HPDE6-E6E7 (cell line): Measurements from ENCODE around the gene ANKS1B.
A peak's percentile ranks its signal among the peaks of the same experiment; 100 is the strongest.

Experiments
- DNase-seq: peaks from one replicate; pipeline ENCODE4 v3.0.0; 2011; ENCODE audit warnings: missing footprints; ENCODE audit errors: extremely low spot score

Gene ANKS1B

DNA sequence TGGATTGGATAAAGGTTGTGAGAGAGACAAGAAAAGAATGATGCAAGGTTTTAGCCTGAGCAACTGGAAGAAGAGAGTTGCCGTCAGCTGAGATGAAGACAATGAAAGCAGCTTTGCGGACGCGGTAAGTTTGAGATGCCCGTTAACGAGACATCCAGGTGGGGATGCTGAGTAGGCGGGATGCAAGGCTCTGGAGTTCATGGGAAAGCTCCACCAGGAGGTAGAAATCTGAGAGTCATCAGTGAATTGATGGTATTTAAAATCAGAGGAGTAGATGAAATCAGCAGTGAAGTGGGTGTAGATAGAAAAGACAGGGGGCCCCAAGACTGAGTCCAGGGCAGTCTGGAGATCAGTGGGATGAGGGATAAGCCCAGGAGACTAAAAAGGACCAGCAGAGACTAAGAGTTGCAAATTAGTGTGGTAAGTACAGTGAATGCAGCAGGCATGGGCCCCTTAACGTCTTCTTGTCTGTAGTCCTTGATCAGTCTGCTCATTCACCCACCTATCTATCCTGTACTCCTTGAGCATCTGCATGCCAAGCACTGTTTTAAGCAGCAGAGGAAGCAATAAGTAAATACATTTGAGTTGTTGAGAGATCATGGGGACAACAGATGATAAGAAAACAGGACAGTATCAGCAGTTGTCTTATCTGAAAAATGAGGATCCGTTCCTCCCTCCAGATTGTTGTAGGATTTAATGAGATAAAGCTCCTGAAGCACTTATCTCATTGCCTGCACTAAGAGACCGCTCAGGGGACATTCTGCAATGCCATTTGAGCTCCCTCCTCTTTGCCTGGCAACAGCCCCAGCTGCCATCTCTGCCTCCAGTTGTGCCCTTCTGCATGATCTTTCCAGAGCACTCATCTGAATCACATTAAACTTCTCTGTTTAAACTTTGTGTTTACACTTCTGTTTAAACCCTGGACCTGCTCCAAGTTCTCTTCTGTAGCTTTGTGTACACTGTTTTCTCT lies 1248.1 kb downstream of the ANKS1B start:
- no peak for DNase-seq

- no peak for DNase-seq
Observed at GRCh38 chr12:98735821-98736220, 1248.9 kb downstream of the ANKS1B start.

- DNase-seq = no peak
Observed at GRCh38 chr12:98733667-98734350, 1250.9 kb downstream of the ANKS1B start.

DNA sequence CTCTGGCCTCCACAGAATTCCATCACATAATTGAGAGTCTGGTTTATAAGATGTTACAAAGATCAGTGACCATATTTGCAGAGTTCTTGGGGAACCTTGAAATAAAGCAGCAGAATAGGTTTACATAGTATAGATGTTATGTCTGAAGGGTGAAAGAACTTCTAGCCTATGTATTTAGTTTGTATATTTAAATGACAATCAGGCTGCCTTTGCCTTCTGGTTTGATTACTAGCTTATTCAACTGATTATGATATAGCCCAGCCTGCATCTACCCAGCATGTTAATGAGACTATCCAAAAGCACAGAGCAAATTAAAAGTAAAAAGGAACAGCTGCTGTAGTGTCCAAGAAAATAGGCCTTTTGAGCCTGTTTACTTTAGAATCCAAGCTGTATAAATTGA lies 1254.3 kb downstream of the ANKS1B start:
- DNase-seq = no peak

DNA sequence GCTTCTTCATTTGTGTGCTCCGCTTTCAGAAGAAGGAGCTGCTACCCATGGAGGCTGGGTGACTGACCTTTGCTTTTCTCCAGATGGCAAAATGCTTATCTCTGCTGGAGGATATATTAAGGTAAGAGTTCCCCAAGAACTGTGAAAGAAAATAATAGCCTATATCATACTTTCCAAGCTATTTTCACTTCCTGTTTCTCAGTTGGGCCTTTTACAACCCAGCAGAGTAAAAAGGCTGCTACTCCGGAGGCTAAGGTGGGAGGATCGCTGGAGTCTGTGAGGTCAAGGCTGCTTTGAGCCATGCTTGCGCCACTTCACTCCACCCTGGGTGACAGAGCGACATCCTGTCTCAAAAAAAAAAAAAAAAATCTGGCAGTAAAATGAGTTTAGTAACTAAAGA lies 1257.5 kb downstream of the ANKS1B start:
- DNase-seq = no peak

DNA sequence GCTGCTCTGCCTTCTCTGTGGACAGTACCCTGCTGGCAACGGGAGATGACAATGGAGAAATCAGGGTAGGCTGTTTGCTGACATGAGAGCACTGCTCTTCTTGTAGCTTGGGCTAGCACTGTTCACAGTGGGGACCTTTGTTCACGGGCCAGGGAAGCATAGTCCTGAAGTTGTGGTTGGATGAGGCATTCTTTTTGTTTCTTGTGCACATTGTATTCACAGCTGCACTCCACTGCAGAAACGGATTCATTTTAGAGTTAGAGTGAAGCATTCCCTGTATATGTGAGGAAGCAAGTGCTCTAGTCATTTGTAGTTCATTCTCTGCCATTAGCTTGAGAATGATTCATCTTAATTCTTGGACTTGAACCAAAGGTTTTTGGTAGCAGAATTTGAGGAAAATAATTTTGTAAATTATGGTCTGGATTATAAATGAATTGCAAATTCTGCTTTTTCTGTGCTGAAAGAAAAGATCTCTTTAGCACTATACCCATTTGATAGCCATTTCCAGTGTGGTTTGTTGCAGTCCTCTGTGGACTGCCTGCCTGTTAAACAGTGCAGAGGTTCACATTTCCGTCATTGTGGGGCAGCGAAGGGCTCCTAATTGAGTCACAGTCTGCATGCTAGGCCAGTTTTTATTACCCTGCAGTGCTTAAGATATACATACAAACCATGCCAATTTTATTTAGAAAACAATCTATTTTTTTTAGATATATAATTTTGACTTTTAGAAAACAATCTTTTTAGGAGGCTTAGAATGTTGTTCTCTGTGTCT lies 1259.1 kb downstream of the ANKS1B start:
- no peak for DNase-seq

DNA sequence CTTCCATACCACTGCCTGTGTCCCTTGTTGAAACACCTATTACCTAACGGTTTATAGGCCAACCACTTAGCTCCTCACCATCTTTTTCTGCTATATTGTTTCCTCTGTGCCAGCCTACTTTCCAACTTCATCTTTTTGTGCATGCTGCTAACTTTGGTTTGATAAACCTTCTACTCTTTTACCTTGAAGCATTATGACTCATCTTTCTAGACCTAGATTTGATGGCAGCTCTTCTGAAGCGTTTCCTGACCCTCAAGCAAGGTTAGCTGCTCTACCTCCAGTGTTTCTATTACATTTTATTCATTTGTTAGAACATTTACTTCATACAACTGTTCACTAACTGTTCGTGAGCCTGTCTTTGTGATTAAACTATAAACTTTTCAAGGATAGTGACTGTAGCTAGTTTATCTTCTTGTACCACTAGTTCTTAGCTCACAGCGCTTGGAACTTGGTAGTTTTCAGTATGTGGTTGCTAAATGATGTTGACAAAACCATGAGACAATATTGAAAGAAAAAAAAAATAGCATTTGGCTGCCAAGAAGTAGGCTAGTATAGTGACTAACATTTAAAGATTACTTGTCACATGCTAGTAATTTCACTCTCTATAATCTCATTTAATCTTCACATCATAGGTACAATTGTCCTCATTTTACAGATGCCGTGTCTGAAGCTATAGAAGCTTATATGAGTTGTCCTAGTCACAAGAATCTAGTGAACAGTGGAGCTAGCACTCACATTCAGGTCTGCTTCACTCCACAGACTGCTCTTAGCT lies 1260.2 kb downstream of the ANKS1B start:
- no peak for DNase-seq

- DNase-seq = no peak
Observed at GRCh38 chr12:98721204-98721702, 1263.5 kb downstream of the ANKS1B start.

DNA sequence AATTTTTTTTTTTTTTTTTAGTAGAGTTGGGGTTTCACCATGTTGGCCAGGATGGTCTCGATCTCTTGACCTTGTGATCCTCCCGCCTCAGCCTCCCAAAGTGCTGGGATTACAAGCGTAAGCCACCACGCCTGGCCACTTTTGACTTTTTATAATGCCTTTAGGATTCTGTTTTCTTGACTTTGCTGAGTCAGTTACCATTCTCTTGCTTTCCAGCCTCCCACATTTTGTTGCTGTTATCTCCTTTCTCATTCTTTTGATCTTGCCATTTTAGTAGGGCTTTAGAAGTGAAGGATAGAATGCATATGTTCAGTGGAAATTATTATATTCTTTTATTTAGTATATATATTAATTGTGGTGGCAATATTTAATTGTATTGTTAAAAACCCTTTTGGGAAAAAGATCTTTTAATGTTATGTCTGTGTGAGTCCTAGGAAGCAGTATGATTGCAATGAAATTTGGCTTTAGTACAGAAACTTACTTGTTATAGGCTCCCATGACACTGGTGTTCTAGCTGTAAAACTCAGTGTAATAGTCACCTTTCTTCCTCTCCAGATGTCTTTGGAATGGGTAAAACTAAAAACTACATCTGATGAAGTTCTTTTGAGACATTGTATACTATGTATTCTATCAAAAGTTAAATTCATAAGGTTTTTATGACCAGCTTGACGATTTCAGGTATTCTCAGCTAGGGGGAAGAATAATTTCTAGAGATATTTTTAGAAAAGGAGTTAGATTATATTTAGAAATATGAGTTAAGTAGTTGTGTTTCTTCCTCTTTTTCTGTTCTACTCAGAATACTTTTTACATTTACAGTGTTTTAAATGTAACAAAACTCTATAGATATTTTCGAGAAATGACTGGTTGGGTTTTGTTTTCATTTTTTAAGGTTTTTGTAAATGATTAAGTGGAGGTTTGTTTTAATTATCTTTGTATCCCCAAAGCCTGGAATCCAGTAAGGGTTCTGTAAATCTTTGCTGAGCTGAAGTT lies 1264.9 kb downstream of the ANKS1B start:
- DNase-seq = no peak

GRCh38 chr12:98714426-98714825 lies 1270.3 kb downstream of the ANKS1B start:
- DNase-seq = no peak

- no peak for DNase-seq
Observed at GRCh38 chr12:98709022-98709421, 1275.7 kb downstream of the ANKS1B start.

- DNase-seq = no peak
Observed at GRCh38 chr12:98701166-98701565, 1283.6 kb downstream of the ANKS1B start.

DNA sequence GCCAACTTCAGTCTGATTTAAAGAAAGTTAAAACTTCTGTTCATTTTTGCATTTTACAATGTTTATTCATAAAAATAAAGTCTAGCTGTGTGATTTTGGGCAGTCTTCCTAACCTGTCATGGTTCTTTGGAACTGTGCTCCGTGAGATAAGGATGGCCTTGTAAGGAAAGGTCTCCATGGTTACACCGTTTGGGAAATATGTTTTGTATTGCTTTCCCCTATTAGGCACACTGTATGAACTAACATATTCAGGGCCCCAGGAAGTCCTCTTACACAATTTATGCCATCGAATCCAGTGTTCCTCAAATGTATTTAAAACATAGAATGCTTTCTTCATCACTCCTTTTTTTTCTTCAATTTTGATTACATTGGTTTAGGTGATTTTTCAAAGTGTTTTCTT lies 1285.2 kb downstream of the ANKS1B start:
- DNase-seq = no peak

- DNase-seq = peak; percentile 41
Observed at GRCh38 chr12:98698603-98699463, 1285.9 kb downstream of the ANKS1B start.

DNA sequence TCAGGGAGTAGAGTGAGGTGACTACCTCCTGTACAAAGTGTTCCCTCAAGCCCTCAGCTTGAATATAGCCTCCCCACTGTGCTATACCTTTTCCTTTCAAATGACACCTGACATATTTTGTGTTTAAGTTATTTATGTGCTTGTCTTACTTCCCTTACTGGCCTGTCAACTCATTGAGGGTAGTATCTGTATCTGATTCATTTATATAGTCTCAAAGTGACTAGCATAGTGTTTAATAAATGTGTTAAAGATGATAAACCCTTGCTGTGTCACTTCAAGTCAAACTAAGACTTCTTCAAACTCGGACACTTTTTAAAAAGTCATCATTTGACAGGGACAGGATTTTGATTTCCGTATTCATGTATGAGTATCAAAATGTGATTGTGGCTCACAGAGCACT lies 1287.5 kb downstream of the ANKS1B start:
- DNase-seq = no peak

DNA sequence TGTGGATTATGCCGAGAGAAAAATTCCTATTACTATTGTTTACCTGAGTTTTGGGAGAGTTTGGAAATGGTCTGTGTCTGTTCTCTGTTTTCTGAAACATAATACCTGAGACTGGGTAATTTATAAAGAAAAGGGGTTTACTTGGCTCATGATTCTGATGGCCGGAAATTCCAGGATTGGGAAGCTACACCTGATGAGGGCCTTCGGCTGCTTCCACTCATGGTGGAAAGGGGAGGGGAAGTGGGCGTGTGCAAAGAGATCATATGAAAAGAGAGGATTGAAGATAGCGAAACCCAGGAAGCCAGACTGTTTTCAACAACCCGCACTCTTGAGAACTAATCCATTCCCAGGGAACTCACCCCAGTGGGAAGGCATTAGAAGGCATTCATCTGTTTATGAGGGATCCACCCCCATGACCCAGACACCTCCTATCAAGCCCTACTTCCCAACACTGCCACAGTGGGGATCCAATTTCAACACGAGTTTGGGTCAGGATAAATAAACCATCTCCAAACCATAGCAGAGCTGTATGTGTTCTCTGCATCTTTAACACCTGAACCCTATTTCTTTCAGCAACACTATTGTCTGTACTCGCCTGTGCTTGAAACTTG lies 1288.6 kb downstream of the ANKS1B start:
- no peak for DNase-seq

DNA sequence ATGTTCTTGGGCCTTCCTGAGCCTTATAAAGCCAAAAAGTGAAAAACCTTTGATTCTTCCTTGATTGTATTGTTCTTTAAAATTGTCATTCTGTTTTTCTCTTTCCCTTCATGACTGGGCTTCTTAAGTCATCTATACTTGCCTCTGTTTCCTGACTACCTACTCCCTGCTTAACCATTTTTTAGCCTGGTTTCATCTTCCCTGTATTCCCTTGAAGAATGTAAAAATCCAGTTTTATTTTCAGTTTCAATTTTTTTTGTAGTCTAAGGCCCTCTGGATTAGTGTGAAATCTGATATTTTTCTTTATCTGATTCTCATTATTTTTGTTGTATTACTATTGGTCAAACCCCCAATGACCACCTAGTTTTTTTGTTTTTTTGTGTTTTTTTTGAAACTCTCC lies 1293.4 kb downstream of the ANKS1B start:
- DNase-seq = no peak

DNA sequence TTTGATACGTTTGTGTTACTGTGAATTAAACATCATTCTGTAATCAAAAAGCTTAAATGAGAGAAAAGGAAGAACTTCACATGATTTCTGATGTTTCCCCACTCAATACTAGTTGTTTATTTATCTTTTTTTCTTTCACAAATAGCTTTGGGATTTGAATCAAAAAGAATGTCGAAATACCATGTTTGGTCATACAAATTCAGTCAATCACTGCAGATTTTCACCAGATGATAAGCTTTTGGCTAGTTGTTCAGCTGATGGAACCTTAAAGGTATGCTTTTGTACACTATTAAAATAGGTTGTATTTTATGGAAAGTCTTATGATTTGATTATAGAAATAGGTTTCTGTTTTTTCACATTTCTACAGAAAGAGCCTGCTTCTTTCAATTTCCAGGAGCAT lies 1298.1 kb downstream of the ANKS1B start:
- DNase-seq = no peak
